A673 (cell line): Measurements from ENCODE around the gene RBMS1.

Experiments
- EZH2 ChIP-seq: fragments of 200-600 bp; sonication (generic); IDR thresholded peaks from 2 replicates; pipeline ENCODE4 v1.6.1; 2017; ENCODE audit warnings: borderline replicate concordance, low read depth, mild to moderate bottlenecking, mixed read lengths, antibody characterized with exemption, low read length; ENCODE audit not compliant: poor library complexity, severe bottlenecking
- TF ChIP-seq, protein P1 (sequence below): fragments of 300-800, 200-600 bp; sonication (generic); conservative IDR thresholded peaks from 2 replicates; pipeline ENCODE4 v1.5.1; 2017; ENCODE audit warnings: low read depth, mild to moderate bottlenecking, antibody characterized with exemption, low read length, moderate library complexity, mixed read lengths

DNA sequence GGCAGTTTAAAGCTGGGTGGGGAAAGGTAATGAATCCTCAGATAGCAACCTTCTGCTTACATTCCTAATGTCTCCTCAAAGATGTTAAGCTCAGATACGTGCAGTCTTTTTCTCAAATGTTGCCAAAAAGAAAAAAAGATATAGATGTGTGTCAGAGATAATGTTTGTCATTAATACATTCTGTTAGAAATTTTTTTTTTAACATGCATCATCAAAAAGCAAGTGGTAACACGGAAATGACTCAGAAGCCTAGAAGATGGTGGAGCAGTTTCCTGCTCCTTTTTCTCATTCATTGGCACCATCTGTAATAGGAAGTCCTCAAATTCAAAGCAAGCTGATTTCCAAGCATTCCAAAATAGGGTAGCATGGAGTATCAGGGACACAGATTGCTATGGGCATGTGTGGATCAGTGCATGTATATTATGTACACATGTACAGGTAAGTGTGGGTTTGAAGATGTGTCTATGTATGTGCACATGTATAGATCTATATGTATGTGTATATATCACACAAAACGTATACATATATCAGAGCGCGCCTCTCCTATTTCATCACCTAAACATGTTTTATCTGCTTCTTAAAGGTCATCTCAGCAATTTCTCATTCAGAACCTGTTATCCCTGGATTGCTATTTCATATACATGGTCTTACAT lies 213.7 kb downstream of the RBMS1 start:
- TF ChIP-seq, protein P1, sequence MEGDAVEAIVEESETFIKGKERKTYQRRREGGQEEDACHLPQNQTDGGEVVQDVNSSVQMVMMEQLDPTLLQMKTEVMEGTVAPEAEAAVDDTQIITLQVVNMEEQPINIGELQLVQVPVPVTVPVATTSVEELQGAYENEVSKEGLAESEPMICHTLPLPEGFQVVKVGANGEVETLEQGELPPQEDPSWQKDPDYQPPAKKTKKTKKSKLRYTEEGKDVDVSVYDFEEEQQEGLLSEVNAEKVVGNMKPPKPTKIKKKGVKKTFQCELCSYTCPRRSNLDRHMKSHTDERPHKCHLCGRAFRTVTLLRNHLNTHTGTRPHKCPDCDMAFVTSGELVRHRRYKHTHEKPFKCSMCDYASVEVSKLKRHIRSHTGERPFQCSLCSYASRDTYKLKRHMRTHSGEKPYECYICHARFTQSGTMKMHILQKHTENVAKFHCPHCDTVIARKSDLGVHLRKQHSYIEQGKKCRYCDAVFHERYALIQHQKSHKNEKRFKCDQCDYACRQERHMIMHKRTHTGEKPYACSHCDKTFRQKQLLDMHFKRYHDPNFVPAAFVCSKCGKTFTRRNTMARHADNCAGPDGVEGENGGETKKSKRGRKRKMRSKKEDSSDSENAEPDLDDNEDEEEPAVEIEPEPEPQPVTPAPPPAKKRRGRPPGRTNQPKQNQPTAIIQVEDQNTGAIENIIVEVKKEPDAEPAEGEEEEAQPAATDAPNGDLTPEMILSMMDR: no peak
- TF ChIP-seq EZH2: no peak
